H9 (cell line): ENCODE data around the gene BACH2. TPM values are rescaled to one million over a fixed set of nuclear protein-coding genes. Genes with fewer than 3 reads are reported as not detected.

Source experiments
- DNase-seq: peaks from one replicate; pipeline ENCODE4 v3.0.0-alpha.2; 2017
- H2AFZ ChIP-seq: one replicate; pipeline ENCODE4 v1.6.1; 2013; ENCODE audit warnings: mild to moderate bottlenecking, low read length, control low read depth, moderate library complexity
- H2AK5ac ChIP-seq: 2 replicates; pipeline ENCODE4 v1.6.1; 2013; ENCODE audit warnings: low read length, control low read depth, mixed read lengths; ENCODE audit not compliant: insufficient read length
- H2BK120ac ChIP-seq: one replicate; pipeline ENCODE4 v1.6.1; 2013; ENCODE audit warnings: low read depth, mild to moderate bottlenecking, low read length, control low read depth, inconsistent platforms; ENCODE audit not compliant: poor library complexity, severe bottlenecking
- H2BK12ac ChIP-seq: 2 replicates; pipeline ENCODE4 v1.6.1; 2013; ENCODE audit warnings: low read length, control low read depth, mixed read lengths, low read depth; ENCODE audit not compliant: insufficient read length
- H2BK15ac ChIP-seq: 2 replicates; pipeline ENCODE4 v1.6.1; 2013; ENCODE audit warnings: low read depth, low read length, control low read depth
- H2BK20ac ChIP-seq: one replicate; pipeline ENCODE4 v1.6.1; 2013; ENCODE audit warnings: low read depth, mild to moderate bottlenecking, low read length, control low read depth, inconsistent platforms; ENCODE audit not compliant: poor library complexity, severe bottlenecking
- H2BK5ac ChIP-seq: 2 replicates; pipeline ENCODE4 v1.6.1; 2013; ENCODE audit warnings: low read length, control low read depth, mixed read lengths; ENCODE audit not compliant: insufficient read length
- H3K14ac ChIP-seq: 2 replicates; pipeline ENCODE4 v1.6.1; 2013; ENCODE audit warnings: low read length, control low read depth; ENCODE audit not compliant: insufficient read depth
- H3K18ac ChIP-seq: 2 replicates; pipeline ENCODE4 v1.6.1; 2013; ENCODE audit warnings: low read depth, mild to moderate bottlenecking, mixed read lengths, low read length, control low read depth; ENCODE audit not compliant: insufficient read length
- H3K23ac ChIP-seq: 2 replicates; pipeline ENCODE4 v1.6.1; 2013; ENCODE audit warnings: low read length, control low read depth, mixed read lengths, low read depth; ENCODE audit not compliant: insufficient read length
- H3K23me2 ChIP-seq: 2 replicates; pipeline ENCODE4 v1.6.1; 2013; ENCODE audit warnings: low read depth, mild to moderate bottlenecking, mixed read lengths, low read length, control low read depth; ENCODE audit not compliant: insufficient read length, poor library complexity, severe bottlenecking
- H3K27ac ChIP-seq: 2 replicates; pipeline ENCODE4 v1.5.1; 2013; ENCODE audit warnings: low read length, control low read depth, mixed read lengths, low read depth; ENCODE audit not compliant: insufficient read length
- H3K27me3 ChIP-seq: 2 replicates; pipeline ENCODE4 v1.6.1; 2013; ENCODE audit warnings: low read length, control low read depth, inconsistent platforms; ENCODE audit not compliant: insufficient read depth
- H3K4ac ChIP-seq: 2 replicates; pipeline ENCODE4 v1.6.1; 2013; ENCODE audit warnings: low read depth, mild to moderate bottlenecking, control low read depth, inconsistent platforms, low read length, moderate library complexity
- H3K4me1 ChIP-seq: 2 replicates; pipeline ENCODE4 v1.6.1; 2013; ENCODE audit warnings: low read length, control low read depth, inconsistent platforms; ENCODE audit not compliant: insufficient read depth
- H3K4me2 ChIP-seq: 2 replicates; pipeline ENCODE4 v1.6.1; 2013; ENCODE audit warnings: low read length, control low read depth, mixed read lengths; ENCODE audit not compliant: insufficient read length, insufficient read depth
- H3K56ac ChIP-seq: 2 replicates; pipeline ENCODE4 v1.6.1; 2013; ENCODE audit warnings: low read depth, mild to moderate bottlenecking, mixed read lengths, low read length, control low read depth; ENCODE audit not compliant: insufficient read length
- H3K79me1 ChIP-seq: 2 replicates; pipeline ENCODE4 v1.6.1; 2013; ENCODE audit warnings: low read depth, mild to moderate bottlenecking, moderate library complexity, low read length, control low read depth, inconsistent platforms; ENCODE audit not compliant: insufficient read depth, poor library complexity, severe bottlenecking
- H3K79me2 ChIP-seq: 2 replicates; pipeline ENCODE4 v1.6.1; 2013; ENCODE audit warnings: low read length, control low read depth, inconsistent platforms; ENCODE audit not compliant: insufficient read depth
- H3K9ac ChIP-seq: 2 replicates; pipeline ENCODE4 v1.6.1; 2013; ENCODE audit warnings: low read length, control low read depth, mixed read lengths; ENCODE audit not compliant: insufficient read length; ENCODE audit errors: extremely low read depth
- H3K9me3 ChIP-seq: one replicate; pipeline ENCODE4 v1.6.1; 2013; ENCODE audit warnings: low read depth, low read length, inconsistent platforms; ENCODE audit not compliant: control insufficient read depth
- H3T11ph ChIP-seq: one replicate; pipeline ENCODE4 v1.6.1; 2013; ENCODE audit warnings: mild to moderate bottlenecking, low read length, control low read depth, inconsistent platforms
- H4K20me1 ChIP-seq: one replicate; pipeline ENCODE4 v1.6.1; 2013; ENCODE audit not compliant: control insufficient read depth, insufficient read length, insufficient read depth
- H4K5ac ChIP-seq: 2 replicates; pipeline ENCODE4 v1.6.1; 2013; ENCODE audit warnings: low read depth, mild to moderate bottlenecking, mixed read lengths, low read length, control low read depth; ENCODE audit not compliant: insufficient read length
- H4K8ac ChIP-seq: replicated peaks from 2 replicates; pipeline ENCODE4 v1.6.1; 2013; ENCODE audit warnings: low read length, control low read depth, mixed read lengths, low read depth; ENCODE audit not compliant: insufficient read length
- H4K91ac ChIP-seq: 2 replicates; pipeline ENCODE4 v1.6.1; 2013; ENCODE audit warnings: low read depth, mild to moderate bottlenecking, moderate library complexity, mixed read lengths, low read length, control low read depth; ENCODE audit not compliant: insufficient read length
- H3K27ac Mint-ChIP-seq, 3 experiments: 2 replicates in 2 of 3; 3 replicates in 1 of 3; pipeline ENCODE4 v1.8.0; 2020 to 2021; ENCODE audit warnings: mixed read lengths in 3 of 3, mild to moderate bottlenecking in 1 of 3, moderate library complexity in 1 of 3
- H3K27me3 Mint-ChIP-seq: 2 replicates; pipeline ENCODE4 v1.8.0; 2021; ENCODE audit warnings: low read depth, mild to moderate bottlenecking, moderate library complexity, mixed read lengths
- H3K36me3 Mint-ChIP-seq, 3 experiments: 2 replicates in 2 of 3; 3 replicates in 1 of 3; pipeline ENCODE4 v1.8.0; 2020 to 2021; ENCODE audit warnings: low read depth in 3 of 3, mixed read lengths in 3 of 3; ENCODE audit not compliant: insufficient read depth in 1 of 3
- H3K4me1 Mint-ChIP-seq, 2 experiments: 2 replicates each; pipeline ENCODE4 v1.8.0; 2020; ENCODE audit warnings: mixed read lengths in 2 of 2
- H3K4me3 Mint-ChIP-seq, 2 experiments: 2 replicates in 1 of 2; 3 replicates in 1 of 2; pipeline ENCODE4 v1.8.0; 2020 to 2021; ENCODE audit warnings: mild to moderate bottlenecking in 2 of 2, mixed read lengths in 2 of 2, moderate library complexity in 1 of 2
- H3K9me3 Mint-ChIP-seq, 2 experiments: 2 replicates in 1 of 2; 3 replicates in 1 of 2; pipeline ENCODE4 v1.8.0; 2020; ENCODE audit warnings: mild to moderate bottlenecking in 2 of 2, mixed read lengths in 2 of 2, moderate library complexity in 1 of 2
- WGBS: extraction: QIAGEN DNeasy Blood & Tissue Kit; methylation state at CpG from one replicate; pipeline ENCODE4 v1.1.7; 2013; ENCODE audit warnings: missing lambda C conversion rate, low lambda C conversion rate, mixed read lengths; ENCODE audit not compliant: insufficient read length; ENCODE audit errors: extremely low coverage; 5-methylcytosine and 5-hydroxymethylcytosine counted together
- total RNA-seq: library from RNA; stranded (reverse); gene quantifications from 2 replicates; pipeline ENCODE4 v1.2.1, GENCODE V29; 2021
- TF ChIP-seq, protein P1 (sequence below): fragments of 200-600 bp; sonication (generic); conservative IDR thresholded peaks from 3 replicates; pipeline ENCODE4 v1.8.0; 2021; ENCODE audit warnings: antibody characterized with exemption, mild to moderate bottlenecking

BACH2 gene
- total RNA-seq, 1 experiment from 2014 or later, result 2.0 TPM

GRCh38 chr6:90272895-90273294, 23.7 kb downstream of the BACH2 start:
- Histone ChIP-seq H2AK5ac (no peak overlapping the region), H3K9ac (no peak overlapping the region), H3K23me2 (no peaks in the 10 kb centered on the region), H3K79me1 (no peaks in the 10 kb centered on the region), H4K20me1 (no peaks in the 10 kb centered on the region), H2BK120ac (no peak overlapping the region), H2BK15ac (no peak overlapping the region), H4K5ac (no peak overlapping the region), H3K56ac (no peak overlapping the region), H2AFZ (no peak overlapping the region), H3K9me3 (no peaks in the 10 kb centered on the region), H2BK12ac (no peak overlapping the region), H3K4ac (no peak overlapping the region), H4K8ac (no peak overlapping the region), H3K27ac (no peak overlapping the region), H3K4me2 (no peak overlapping the region), H3K23ac (no peak overlapping the region), H3K18ac (no peak overlapping the region), H2BK5ac (no peak overlapping the region), H3K4me1 (no peaks in the 10 kb centered on the region), H3T11ph (no peak overlapping the region), H3K27me3 (no peaks in the 10 kb centered on the region), H3K79me2 (no peaks in the 10 kb centered on the region), H2BK20ac (no peak overlapping the region), H3K14ac (no peak overlapping the region), H4K91ac (no peak overlapping the region)
- no peak for DNase-seq
- Mint-ChIP-seq H3K27me3 (no peaks in the 10 kb centered on the region), H3K36me3 (peaks cover 0 to 14% (median 0%) of the 10 kb centered on the region in 3 experiments; a peak in 1 of 7 replicates), H3K9me3 (peaks cover 0 to 4% of the 10 kb centered on the region in 2 experiments; a peak in 1 of 5 replicates), H3K4me3 (no peak overlapping the region), H3K27ac (no peak overlapping the region), H3K4me1 (peaks cover 5 to 9% of the 10 kb centered on the region in 2 experiments)
- TF ChIP-seq, protein P1, sequence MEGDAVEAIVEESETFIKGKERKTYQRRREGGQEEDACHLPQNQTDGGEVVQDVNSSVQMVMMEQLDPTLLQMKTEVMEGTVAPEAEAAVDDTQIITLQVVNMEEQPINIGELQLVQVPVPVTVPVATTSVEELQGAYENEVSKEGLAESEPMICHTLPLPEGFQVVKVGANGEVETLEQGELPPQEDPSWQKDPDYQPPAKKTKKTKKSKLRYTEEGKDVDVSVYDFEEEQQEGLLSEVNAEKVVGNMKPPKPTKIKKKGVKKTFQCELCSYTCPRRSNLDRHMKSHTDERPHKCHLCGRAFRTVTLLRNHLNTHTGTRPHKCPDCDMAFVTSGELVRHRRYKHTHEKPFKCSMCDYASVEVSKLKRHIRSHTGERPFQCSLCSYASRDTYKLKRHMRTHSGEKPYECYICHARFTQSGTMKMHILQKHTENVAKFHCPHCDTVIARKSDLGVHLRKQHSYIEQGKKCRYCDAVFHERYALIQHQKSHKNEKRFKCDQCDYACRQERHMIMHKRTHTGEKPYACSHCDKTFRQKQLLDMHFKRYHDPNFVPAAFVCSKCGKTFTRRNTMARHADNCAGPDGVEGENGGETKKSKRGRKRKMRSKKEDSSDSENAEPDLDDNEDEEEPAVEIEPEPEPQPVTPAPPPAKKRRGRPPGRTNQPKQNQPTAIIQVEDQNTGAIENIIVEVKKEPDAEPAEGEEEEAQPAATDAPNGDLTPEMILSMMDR, result no peak; the same call in 2 of the 3 replicates
- no CpG with 5 or more reads among the region's 5 CpGs for WGBS
